ENCODE measurements around the gene HPCA. TPM values are rescaled to one million over a fixed set of nuclear protein-coding genes. Genes with fewer than 3 reads are reported as not detected.

The HPCA gene
- total RNA-seq, 1 experiment from 2014 or later: 1.2 TPM

DNA sequence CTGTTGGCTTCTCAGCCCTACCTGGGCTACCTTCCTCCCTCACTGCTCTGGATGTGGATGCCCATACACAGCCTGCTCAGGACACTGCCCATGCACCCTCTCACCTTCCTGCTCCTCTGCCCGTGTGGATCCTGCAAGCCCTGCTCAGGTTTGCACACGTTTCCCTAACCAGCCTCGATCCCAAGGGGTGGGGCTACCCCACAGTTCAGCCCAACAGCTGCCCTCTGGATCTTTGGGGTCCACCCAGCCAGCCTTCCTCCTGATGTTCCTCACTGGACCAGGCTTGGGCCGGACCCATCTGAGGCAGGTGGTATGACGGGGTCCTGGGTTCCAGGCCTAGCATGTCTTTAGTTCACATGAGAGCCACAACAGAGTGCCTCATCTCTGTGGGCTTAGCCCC is 10.2 kb downstream of the HPCA start:
- Histone ChIP-seq H4K91ac (ENCODE audit: insufficient read length, low read depth, low read length) (no peak overlapping the region), H3K27me3 (ENCODE audit: insufficient read depth, low read length) (peaks cover 16% of the 10 kb centered on the region; the same call in 1 of the 2 replicates), H2BK15ac (ENCODE audit: low read depth, low read length) (no peak overlapping the region), H3K14ac (ENCODE audit: insufficient read depth, low read length) (no peak overlapping the region), H2BK12ac (ENCODE audit: insufficient read length, low read depth, low read length) (no peak overlapping the region), H3K9me3 (ENCODE audit: control insufficient read depth, low read depth, low read length) (no peaks in the 10 kb centered on the region), H4K5ac (ENCODE audit: insufficient read length, low read depth, low read length) (no peak overlapping the region), H3K79me1 (ENCODE audit: insufficient read depth, low read depth, low read length, poor library complexity, severe bottlenecking) (no peaks in the 10 kb centered on the region), H3K4me1 (ENCODE audit: insufficient read depth, low read length) (no peaks in the 10 kb centered on the region), H4K20me1 (ENCODE audit: control insufficient read depth, insufficient read depth, insufficient read length) (peaks cover 3% of the 10 kb centered on the region), H2BK120ac (ENCODE audit: low read depth, low read length, poor library complexity, severe bottlenecking) (no peak overlapping the region), H3K79me2 (ENCODE audit: insufficient read depth, low read length) (no peaks in the 10 kb centered on the region), H2BK20ac (ENCODE audit: low read depth, low read length, poor library complexity, severe bottlenecking) (no peak overlapping the region), H3K18ac (ENCODE audit: insufficient read length, low read depth, low read length) (no peak overlapping the region), H3T11ph (ENCODE audit: low read length) (no peak overlapping the region), H3K23me2 (ENCODE audit: insufficient read length, low read depth, low read length, poor library complexity, severe bottlenecking) (peaks cover 8% of the 10 kb centered on the region), H2BK5ac (ENCODE audit: insufficient read length, low read length) (no peak overlapping the region), H3K4me2 (ENCODE audit: insufficient read depth, insufficient read length, low read length) (no peak overlapping the region), H2AFZ (ENCODE audit: low read length) (no peak overlapping the region), H2AK5ac (ENCODE audit: insufficient read length, low read length) (no peak overlapping the region), H3K23ac (ENCODE audit: insufficient read length, low read depth, low read length) (no peak overlapping the region), H3K56ac (ENCODE audit: insufficient read length, low read depth, low read length) (no peak overlapping the region), H3K27ac (ENCODE audit: insufficient read length, low read depth, low read length) (no peak overlapping the region), H3K4ac (ENCODE audit: low read depth, low read length) (no peak overlapping the region), H3K9ac (ENCODE audit: extremely low read depth, insufficient read length, low read length) (no peak overlapping the region), H4K8ac (replicated peaks; ENCODE audit: insufficient read length, low read depth, low read length) (no peak overlapping the region)
- Mint-ChIP-seq H3K36me3 (ENCODE audit: insufficient read depth in 1 of 3, low read depth in 3 of 3) (peaks cover 0 to 9% (median 0%) of the 10 kb centered on the region in 3 experiments; a peak in 2 of 7 replicates), H3K27me3 (ENCODE audit: low read depth) (peaks cover 70% of the 10 kb centered on the region), H3K4me1 (peaks cover 12 to 29% of the 10 kb centered on the region in 2 experiments; a peak in 3 of 4 replicates), H3K9me3 (peaks cover 5 to 8% of the 10 kb centered on the region in 2 experiments; a peak in 3 of 5 replicates), H3K27ac (peak overlapping the region in 1 of 3 experiments; percentile 80; a peak in 2 of 7 replicates), H3K4me3 (no peak overlapping the region)
- no peak for DNase-seq
- no CpG with 5 or more reads among the region's 5 CpGs for WGBS (ENCODE audit: extremely low coverage, insufficient read length, low lambda C conversion rate)
- TF ChIP-seq, protein P1, sequence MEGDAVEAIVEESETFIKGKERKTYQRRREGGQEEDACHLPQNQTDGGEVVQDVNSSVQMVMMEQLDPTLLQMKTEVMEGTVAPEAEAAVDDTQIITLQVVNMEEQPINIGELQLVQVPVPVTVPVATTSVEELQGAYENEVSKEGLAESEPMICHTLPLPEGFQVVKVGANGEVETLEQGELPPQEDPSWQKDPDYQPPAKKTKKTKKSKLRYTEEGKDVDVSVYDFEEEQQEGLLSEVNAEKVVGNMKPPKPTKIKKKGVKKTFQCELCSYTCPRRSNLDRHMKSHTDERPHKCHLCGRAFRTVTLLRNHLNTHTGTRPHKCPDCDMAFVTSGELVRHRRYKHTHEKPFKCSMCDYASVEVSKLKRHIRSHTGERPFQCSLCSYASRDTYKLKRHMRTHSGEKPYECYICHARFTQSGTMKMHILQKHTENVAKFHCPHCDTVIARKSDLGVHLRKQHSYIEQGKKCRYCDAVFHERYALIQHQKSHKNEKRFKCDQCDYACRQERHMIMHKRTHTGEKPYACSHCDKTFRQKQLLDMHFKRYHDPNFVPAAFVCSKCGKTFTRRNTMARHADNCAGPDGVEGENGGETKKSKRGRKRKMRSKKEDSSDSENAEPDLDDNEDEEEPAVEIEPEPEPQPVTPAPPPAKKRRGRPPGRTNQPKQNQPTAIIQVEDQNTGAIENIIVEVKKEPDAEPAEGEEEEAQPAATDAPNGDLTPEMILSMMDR (conservative IDR thresholded peaks at IDR 0.05): no peak
